COR-L47 (cell line): ENCODE results near the gene MTM1.

ENCODE experiments used
- DNase-seq: peaks from one replicate; lab custom pipeline; 2025; lab: John Stamatoyannopoulos, UW

MTM1 gene

GRCh38 chrX:150605603-150606002 is 37.2 kb downstream of the MTM1 start:
- DNase-seq, result no peak

- DNase-seq, result no peak
Measured at GRCh38 chrX:150607201-150607600, 38.8 kb downstream of the MTM1 start.

- DNase-seq, result no peak
Measured at GRCh38 chrX:150610043-150610442, 41.6 kb downstream of the MTM1 start.

- DNase-seq, result no peak
Measured at GRCh38 chrX:150610446-150610845, 42.0 kb downstream of the MTM1 start.

- no peak for DNase-seq
Measured at GRCh38 chrX:150615356-150615755, 46.9 kb downstream of the MTM1 start.

GRCh38 chrX:150616179-150616862 is 47.9 kb downstream of the MTM1 start:
- no peak for DNase-seq

GRCh38 chrX:150616863-150617198 is 48.4 kb downstream of the MTM1 start:
- DNase-seq, result no peak

- no peak for DNase-seq
Measured at GRCh38 chrX:150621652-150622051, 53.2 kb downstream of the MTM1 start.

GRCh38 chrX:150623583-150623982 is 55.2 kb downstream of the MTM1 start:
- DNase-seq, result no peak

- no peak for DNase-seq
Measured at GRCh38 chrX:150625097-150625496, 56.7 kb downstream of the MTM1 start.

GRCh38 chrX:150625875-150626274 is 57.5 kb downstream of the MTM1 start:
- DNase-seq, result no peak

GRCh38 chrX:150627957-150628356 is 59.5 kb downstream of the MTM1 start:
- no peak for DNase-seq

- no peak for DNase-seq
Measured at GRCh38 chrX:150635952-150636351, 67.5 kb downstream of the MTM1 start.

- no peak for DNase-seq
Measured at GRCh38 chrX:150642423-150642822, 74.0 kb downstream of the MTM1 start.

GRCh38 chrX:150643271-150643670 is 74.8 kb downstream of the MTM1 start:
- no peak for DNase-seq

- DNase-seq, result no peak
Measured at GRCh38 chrX:150643958-150644357, 75.5 kb downstream of the MTM1 start.

- no peak for DNase-seq
Measured at GRCh38 chrX:150644422-150644821, 76.0 kb downstream of the MTM1 start.

- DNase-seq, result no peak
Measured at GRCh38 chrX:150647331-150647730, 78.9 kb downstream of the MTM1 start.

- no peak for DNase-seq
Measured at GRCh38 chrX:150648296-150648940, 80.0 kb downstream of the MTM1 start.

GRCh38 chrX:150649096-150649870 is 80.9 kb downstream of the MTM1 start:
- DNase-seq, result no peak

- DNase-seq, result no peak
Measured at GRCh38 chrX:150651906-150652305, 83.5 kb downstream of the MTM1 start.

- DNase-seq, result no peak
Measured at GRCh38 chrX:150655788-150656187, 87.4 kb downstream of the MTM1 start.

GRCh38 chrX:150663073-150663472 is 94.7 kb downstream of the MTM1 start:
- DNase-seq, result no peak
